Hematopoietic multipotent progenitor cell treated with erythropoietin and hydrocortisone succinate and interleukin-3 and kit ligand, for 4 days (in vitro differentiated cells): ENCODE results near the gene ETV4.
"Not testable (repeated sequence)": the region's sequence is repeated elsewhere in the genome, so short reads cannot be mapped to it uniquely, and the experiment has no call there.

Experiments
- DNase-seq: peaks from one replicate; pipeline ENCODE4 v3.0.0-alpha.2; 2015

Gene ETV4

GRCh38 chr17:43509440-43509839, 36.7 kb downstream of the ETV4 start:
- not testable (repeated sequence) for DNase-seq

GRCh38 chr17:43490621-43491020, 55.5 kb downstream of the ETV4 start:
- DNase-seq: no peak

GRCh38 chr17:43483674-43484551, 62.2 kb downstream of the ETV4 start, which contains the start of gene DHX8:
DHX8 (plus strand) TSS chr17:43483975; CDS start chr17:43484038, 63 bp downstream.
- DNase-seq: peak; percentile 99

DNA sequence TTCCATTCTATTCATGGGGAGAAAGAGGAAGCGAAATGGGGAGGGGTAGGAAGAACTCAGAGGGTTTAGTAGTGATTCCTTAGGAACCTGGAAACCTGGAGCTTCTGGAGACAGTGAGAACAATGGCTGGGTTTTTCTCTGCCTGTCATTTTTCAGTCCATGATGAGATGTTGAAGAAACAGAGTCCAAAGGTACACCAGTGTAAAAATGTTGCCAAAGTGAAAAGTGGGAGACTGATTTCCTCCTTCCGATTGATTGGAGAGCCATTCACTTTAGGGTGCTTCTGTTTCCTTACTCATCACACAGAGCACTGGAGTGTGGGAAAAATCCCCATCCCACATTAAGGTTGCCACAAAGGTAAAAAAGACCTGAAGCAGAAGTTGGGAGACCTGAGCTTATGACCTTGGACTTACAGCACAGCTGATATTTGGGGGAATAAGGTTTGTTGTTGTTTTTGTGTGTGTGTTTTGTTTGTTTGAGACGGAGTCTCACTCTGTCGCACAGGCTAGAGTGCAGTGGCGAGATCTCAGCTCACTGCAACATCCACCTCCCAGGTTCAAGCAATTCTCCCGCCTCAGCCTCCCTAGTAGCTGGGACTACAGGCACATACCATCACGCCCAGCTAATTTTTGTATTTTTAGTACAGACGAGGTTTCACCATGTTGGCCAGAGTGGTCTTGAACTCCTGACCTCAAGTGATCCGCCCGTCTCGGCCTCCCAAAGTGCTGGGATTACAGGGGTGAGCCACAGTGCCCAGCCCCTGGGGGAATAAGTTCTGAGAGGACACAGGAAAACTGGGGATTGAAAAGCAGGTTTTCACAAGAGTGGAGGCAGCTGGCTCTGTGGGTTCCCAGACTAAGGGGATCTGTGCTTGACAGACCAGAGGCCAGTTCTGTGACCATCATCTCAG, 63.8 kb downstream of the ETV4 start:
- no peak for DNase-seq

- no peak for DNase-seq
These were observed 66.2 kb downstream of the ETV4 start for GRCh38 chr17:43479948-43480347.
